Gastrocnemius medialis (tissue), 4 donors: ENCODE data around the gene DAB2IP. TPM values are rescaled to one million over a fixed set of nuclear protein-coding genes. Genes with fewer than 3 reads are reported as not detected.

Source experiments
- ATAC-seq, 2 donors: fragments of 150-250 bp; one replicate each; pipeline ENCODE4 v1.9.1; 2016
- DNase-seq, 2 donors: peaks; one replicate each; pipeline ENCODE4 v3.0.0-alpha.2; 2019
- H3K27ac ChIP-seq, 4 donors: fragments of 200-600 bp; sonication (generic); 1 replicate in 1 of 4; 2 replicates in 3 of 4; pipeline ENCODE4 v1.5.1; 2016 to 2018; ENCODE audit warnings: mild to moderate bottlenecking in 2 of 4, moderate library complexity in 1 of 4
- H3K27me3 ChIP-seq, 3 donors: fragments of 200-600 bp; sonication (generic) in 2 of 3; 1 replicate in 1 of 3; 2 replicates in 2 of 3; pipeline versions ENCODE4 v1.5.1 to v1.6.0; 2016 to 2019; ENCODE audit warnings: mild to moderate bottlenecking in 1 of 3, moderate library complexity in 1 of 3
- H3K36me3 ChIP-seq, 2 donors: fragments of 200-600 bp; sonication (generic) in 1 of 2; one replicate each; pipeline ENCODE4 v1.5.1; 2017 to 2018
- H3K4me1 ChIP-seq, 2 donors: fragments of 200-600 bp; sonication (generic) in 1 of 2; one replicate each; pipeline ENCODE4 v1.5.1; 2016 to 2017; ENCODE audit warnings: mild to moderate bottlenecking in 2 of 2
- H3K4me3 ChIP-seq, 4 donors: fragments of 200-600 bp; sonication (generic) in 3 of 4; 1 replicate in 1 of 4; 2 replicates in 3 of 4; pipeline ENCODE4 v1.5.1; 2016 to 2019; ENCODE audit warnings: mild to moderate bottlenecking in 2 of 4
- H3K9me3 ChIP-seq, 3 donors: fragments of 200-600 bp; sonication (generic) in 2 of 3; 1 replicate in 1 of 3; 2 replicates in 2 of 3; pipeline ENCODE4 v1.5.1; 2016 to 2019
- POLR2A ChIP-seq, 2 donors: fragments of 450-650 bp; IDR thresholded peaks; one replicate each; pipeline ENCODE4 v1.6.1; 2017; ENCODE audit warnings: antibody characterized with exemption in 2 of 2, mild to moderate bottlenecking in 2 of 2, moderate library complexity in 2 of 2
- in situ Hi-C, 4 donors: fragments of 200-750 bp; cut with MboI; loops; one replicate each; pipeline versions ENCODE4 v1.15.0 to v1.8.0; 2017; ENCODE audit warnings: low sequenced_read_pairs in 4 of 4
- intact Hi-C: fragments of 100-400 bp; cut with DNase I; formaldehyde crosslinking; loops from one replicate; pipeline ENCODE4 v1.15.1; 2023; ENCODE audit warnings: low total_unique reads
- total RNA-seq, 4 donors: library from RNA; depleted of rRNA; stranded (reverse); fragments of >200 nt; gene quantifications; one replicate each; pipeline versions ENCODE4 v1.1.0 to v1.2.3, GENCODE V29; 2016
- TF ChIP-seq, protein P1 (sequence below), 5 experiments: fragments of 450-650 bp in 3 of 5; fragments of 200-600 bp in 2 of 5; sonication (generic) in 2 of 5; IDR thresholded peaks in 4 of 5; conservative IDR thresholded peaks in 1 of 5; 1 replicate in 4 of 5; 2 replicates in 1 of 5; pipeline ENCODE4 v1.5.1; 2016 to 2019; ENCODE audit warnings: antibody characterized with exemption in 5 of 5, mild to moderate bottlenecking in 3 of 5, moderate library complexity in 3 of 5

Gene DAB2IP
- total RNA-seq, 4 donors from 2014 or later, result 22.7 to 68.2 (median 37.4) TPM

DNA sequence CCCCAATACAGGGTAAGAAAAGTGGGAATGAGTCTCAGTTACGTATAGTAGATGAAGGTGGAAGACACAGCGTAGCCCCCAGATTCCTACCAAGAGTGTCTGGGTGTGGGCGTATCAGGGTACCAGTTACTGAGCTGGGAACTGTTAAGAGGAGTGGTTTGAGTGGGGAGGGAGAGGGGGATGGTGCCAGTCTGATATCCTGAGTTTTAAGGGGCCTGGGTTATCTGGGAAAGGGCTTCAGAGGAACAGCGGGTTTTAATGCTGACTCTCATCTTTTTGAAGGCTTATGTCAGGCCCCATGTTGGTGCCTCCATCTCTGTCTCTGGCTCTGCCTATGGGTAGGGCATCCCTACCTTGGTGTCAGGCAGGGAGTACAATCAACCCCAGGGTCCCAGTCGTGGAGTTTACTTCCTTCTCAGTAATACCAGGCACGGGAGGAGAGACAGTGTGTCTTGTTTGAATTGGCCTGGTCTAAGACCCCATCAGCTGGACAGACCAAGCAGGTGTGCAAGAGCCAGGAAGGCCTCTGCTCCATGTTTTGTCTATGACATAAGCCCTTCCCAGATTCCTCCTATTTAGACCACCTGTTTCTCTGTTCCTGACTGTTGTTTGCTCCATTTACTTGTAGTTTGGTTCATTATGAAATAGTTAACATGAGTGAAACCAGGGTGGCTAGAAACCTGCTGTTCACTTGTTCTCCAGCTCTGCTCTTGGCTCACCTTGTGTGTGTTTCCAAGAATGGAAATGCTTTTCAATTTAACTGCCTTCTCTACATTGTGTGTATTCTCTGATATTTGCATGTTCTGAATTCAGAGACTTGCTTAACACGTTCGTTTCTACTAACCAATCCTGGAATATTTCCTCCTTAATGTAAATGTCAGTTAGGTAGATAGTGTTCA is 125.6 kb downstream of the DAB2IP start:
- no peak for TF ChIP-seq POLR2A (IDR thresholded peaks at IDR 0.05)
- TF ChIP-seq, protein P1, sequence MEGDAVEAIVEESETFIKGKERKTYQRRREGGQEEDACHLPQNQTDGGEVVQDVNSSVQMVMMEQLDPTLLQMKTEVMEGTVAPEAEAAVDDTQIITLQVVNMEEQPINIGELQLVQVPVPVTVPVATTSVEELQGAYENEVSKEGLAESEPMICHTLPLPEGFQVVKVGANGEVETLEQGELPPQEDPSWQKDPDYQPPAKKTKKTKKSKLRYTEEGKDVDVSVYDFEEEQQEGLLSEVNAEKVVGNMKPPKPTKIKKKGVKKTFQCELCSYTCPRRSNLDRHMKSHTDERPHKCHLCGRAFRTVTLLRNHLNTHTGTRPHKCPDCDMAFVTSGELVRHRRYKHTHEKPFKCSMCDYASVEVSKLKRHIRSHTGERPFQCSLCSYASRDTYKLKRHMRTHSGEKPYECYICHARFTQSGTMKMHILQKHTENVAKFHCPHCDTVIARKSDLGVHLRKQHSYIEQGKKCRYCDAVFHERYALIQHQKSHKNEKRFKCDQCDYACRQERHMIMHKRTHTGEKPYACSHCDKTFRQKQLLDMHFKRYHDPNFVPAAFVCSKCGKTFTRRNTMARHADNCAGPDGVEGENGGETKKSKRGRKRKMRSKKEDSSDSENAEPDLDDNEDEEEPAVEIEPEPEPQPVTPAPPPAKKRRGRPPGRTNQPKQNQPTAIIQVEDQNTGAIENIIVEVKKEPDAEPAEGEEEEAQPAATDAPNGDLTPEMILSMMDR (IDR thresholded peaks at IDR 0.05 in 4 of 5, conservative IDR thresholded peaks at IDR 0.05 in 1 of 5), result no peak
- intact Hi-C loops (loop anchor here (10.0 kb wide), 1 partner anchor 208 kb away; no protein-coding TSS in a partner anchor), in situ Hi-C loops (no loop called here)
- no peaks in the 10 kb centered on the region for H3K27me3 ChIP-seq
- peaks cover 45 to 59% of the 10 kb centered on the region in 2 donors for H3K4me1 ChIP-seq
- ATAC-seq, result no peak
- H3K4me3 ChIP-seq, result no peak overlapping the region
- DNase-seq, result no peak
- peak overlapping the region; percentile 62 to 84 (median 70) for H3K27ac ChIP-seq
- peaks cover 0 to 35% of the 10 kb centered on the region in 2 donors for H3K36me3 ChIP-seq
- H3K9me3 ChIP-seq, result no peaks in the 10 kb centered on the region

DNA sequence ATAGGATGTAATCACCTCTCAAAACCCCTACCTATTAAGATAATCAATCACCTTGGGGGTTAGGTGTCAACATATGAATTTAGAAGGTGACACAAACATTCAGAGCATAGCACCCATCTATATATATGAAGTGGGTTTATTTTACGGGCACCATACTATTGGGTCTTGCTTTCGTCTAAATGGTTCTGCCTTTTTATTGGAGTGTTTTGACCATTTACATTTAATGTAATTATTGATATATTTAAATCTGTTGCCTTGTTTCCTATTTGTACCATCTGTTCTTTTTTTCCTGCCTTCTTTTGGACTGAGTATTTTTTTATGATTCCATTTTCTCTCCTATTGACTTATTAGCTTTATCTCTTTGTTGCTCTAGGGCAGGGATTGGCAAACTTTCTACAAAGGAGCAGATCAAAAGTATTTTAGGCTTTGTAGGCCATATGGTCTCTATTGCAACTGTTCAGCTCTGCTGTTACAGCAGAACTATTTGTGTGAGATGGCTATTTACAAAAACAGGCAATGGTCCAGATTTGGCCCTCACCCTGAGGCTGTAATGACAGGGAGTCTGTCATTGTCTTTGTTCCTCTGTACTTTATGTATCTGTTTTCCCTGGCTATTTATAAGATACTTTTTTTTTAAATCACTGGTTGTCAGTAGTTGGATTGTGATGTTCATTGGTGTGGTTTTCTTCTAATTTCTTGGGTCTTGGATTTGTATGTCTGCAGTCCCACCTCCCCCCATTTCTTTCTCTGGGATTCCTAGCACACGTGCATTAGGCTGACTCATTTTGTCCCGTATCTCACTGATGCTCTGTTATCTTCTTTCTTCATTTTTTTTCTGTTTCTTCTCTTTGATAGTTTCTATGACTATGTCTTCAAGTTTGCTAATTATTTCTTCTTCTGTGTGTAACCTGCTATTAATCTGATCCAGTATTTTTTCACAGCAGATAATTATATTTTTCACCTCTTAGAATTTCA is 127.1 kb downstream of the DAB2IP start:
- in situ Hi-C loops, result no loop called here

DNA sequence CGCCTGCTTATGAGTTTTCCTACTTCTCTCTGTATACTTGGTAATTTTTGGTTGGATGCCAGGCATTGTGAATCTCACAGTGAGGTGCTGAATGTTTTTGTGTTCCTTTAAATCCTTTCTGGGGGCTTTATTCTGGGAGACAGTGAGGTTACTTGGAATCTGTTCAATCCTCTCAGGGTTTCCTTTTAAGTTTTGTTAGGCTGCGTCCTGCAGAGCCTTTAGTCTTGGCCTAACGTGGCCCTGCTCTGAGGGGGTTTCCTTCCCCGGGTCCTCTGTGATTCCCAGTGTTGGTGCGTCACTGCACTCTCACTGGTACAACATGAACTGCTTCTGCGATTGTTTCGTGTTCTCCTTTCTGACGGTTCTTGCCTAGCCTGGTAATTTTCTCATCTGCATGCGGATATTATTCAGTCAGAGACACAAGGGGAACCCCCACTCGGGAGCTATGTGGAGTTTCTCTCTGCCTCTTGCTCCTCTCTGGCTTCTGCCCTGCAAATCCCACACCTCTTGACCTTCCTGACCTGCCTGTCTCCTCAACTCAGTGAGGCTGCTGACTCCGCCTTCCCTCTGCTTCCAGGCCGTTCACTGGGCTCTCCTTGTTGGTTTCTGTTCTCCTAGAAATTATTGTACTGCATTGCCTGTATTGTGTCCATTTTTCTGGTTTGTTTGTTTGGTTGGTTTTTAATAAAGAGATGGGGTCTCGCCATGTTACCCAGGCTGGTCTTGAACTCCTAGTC is 128.1 kb downstream of the DAB2IP start:
- H3K4me1 ChIP-seq, result peaks cover 21 to 39% of the 10 kb centered on the region in 2 donors
- TF ChIP-seq, protein P1 (IDR thresholded peaks at IDR 0.05 in 4 of 5, conservative IDR thresholded peaks at IDR 0.05 in 1 of 5), result no peak
- TF ChIP-seq POLR2A (IDR thresholded peaks at IDR 0.05), result peak; percentile 9 to 42
- H3K36me3 ChIP-seq, result peaks cover 0 to 47% of the 10 kb centered on the region in 2 donors
- intact Hi-C loops (loop anchor here (10.0 kb wide), 1 partner anchor 205 kb away; no protein-coding TSS in a partner anchor), in situ Hi-C loops (no loop called here)
- DNase-seq (peak in 1 of 2 donors; percentile 13), ATAC-seq (peak; percentile 47 to 49)
- H3K9me3 ChIP-seq, result no peaks in the 10 kb centered on the region
- H3K27me3 ChIP-seq, result no peaks in the 10 kb centered on the region
- no peak overlapping the region for H3K4me3 ChIP-seq
- peak overlapping the region; percentile 62 to 84 (median 70) for H3K27ac ChIP-seq

More for the DNA sequence above, 127.1 kb downstream of the DAB2IP start:
- Histone ChIP-seq H3K27ac (peak overlapping the region; percentile 62 to 84 (median 70)), H3K4me1 (peaks cover 31 to 47% of the 10 kb centered on the region in 2 donors), H3K9me3 (no peaks in the 10 kb centered on the region), H3K36me3 (peaks cover 0 to 50% of the 10 kb centered on the region in 2 donors), H3K27me3 (no peaks in the 10 kb centered on the region), H3K4me3 (no peak overlapping the region)
- intact Hi-C loops, result loop anchor here (10.0 kb wide), 1 partner anchor 206 kb away; no protein-coding TSS in a partner anchor
- TF ChIP-seq, protein P1 (IDR thresholded peaks at IDR 0.05 in 4 of 5, conservative IDR thresholded peaks at IDR 0.05 in 1 of 5), result no peak
- TF ChIP-seq POLR2A (IDR thresholded peaks at IDR 0.05), result peak in 1 of 2 donors; percentile 48
- ATAC-seq (peak; percentile 79), DNase-seq (peak in 1 of 2 donors; percentile 39)
